Subcutaneous abdominal adipose tissue (tissue), 5 donors: ENCODE data around the gene PNPLA3.

Experiments used
- H3K27ac ChIP-seq: one replicate; pipeline ENCODE4 v1.7.0; 2013; ENCODE audit warnings: low read depth, mild to moderate bottlenecking, inconsistent platforms, low read length, moderate library complexity
- H3K27me3 ChIP-seq, 5 donors: one replicate each; pipeline ENCODE4 v1.7.0; 2013; ENCODE audit warnings: low read length in 5 of 5, inconsistent platforms in 1 of 5; ENCODE audit not compliant: control insufficient read depth in 5 of 5, insufficient read depth in 4 of 5
- H3K36me3 ChIP-seq, 5 donors: one replicate each; pipeline ENCODE4 v1.7.0; 2013; ENCODE audit warnings: low read length in 5 of 5; ENCODE audit not compliant: control insufficient read depth in 5 of 5, insufficient read depth in 5 of 5
- H3K4me1 ChIP-seq, 5 donors: one replicate each; pipeline ENCODE4 v1.7.0; 2013; ENCODE audit warnings: low read length in 5 of 5, mild to moderate bottlenecking in 3 of 5, moderate library complexity in 1 of 5; ENCODE audit not compliant: control insufficient read depth in 5 of 5, insufficient read depth in 5 of 5
- H3K4me3 ChIP-seq, 5 donors: one replicate each; pipeline ENCODE4 v1.7.0; 2013; ENCODE audit warnings: low read length in 5 of 5, low read depth in 1 of 5
- H3K9ac ChIP-seq, 5 donors: one replicate each; pipeline ENCODE4 v1.7.0; 2013; ENCODE audit warnings: low read length in 5 of 5, mild to moderate bottlenecking in 4 of 5, moderate library complexity in 3 of 5
- H3K9me3 ChIP-seq, 5 donors: one replicate each; pipeline ENCODE4 v1.7.0; 2013; ENCODE audit warnings: low read length in 5 of 5; ENCODE audit not compliant: control insufficient read depth in 5 of 5
- donor health status: healthy.
- donor health status: healthy.
- donor health status: healthy.
- donor health status: healthy.
- donor health status: healthy.

The PNPLA3 gene

DNA sequence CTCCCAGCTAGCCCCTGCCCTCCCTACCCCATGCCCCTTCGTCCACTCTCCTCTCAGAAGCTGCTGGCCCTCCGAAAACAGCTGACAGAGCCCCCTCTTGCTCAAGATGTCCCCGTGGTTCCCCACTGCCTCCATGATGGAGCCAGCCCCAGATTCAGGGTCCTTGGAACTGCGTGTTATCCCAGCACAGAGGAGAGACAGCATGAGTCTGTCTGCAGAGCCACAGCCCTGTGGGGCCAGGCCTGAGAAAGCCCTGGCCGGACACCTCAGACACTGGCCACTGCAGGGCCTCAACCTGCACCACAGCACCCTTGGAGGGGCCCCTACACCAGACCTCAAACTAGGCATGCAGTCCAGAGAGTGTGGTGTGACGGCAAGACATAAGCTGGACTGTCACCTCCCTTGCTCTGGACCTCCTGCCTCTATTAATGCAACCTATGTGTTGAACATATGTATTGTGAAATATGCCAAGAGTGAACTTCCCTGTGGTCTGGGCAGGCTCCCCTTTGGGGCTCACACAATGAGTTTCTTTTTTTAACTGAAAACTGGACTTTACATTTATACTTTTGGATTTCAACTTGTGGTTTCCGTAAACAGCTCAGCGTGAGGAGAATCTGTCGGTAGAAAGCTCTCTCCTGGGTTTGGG is 41.4 kb upstream of the PNPLA3 start:
- H3K27me3 ChIP-seq = peaks cover 2 to 20% (median 7%) of the 10 kb centered on the region in 5 donors
- H3K9ac ChIP-seq = no peak overlapping the region
- H3K4me3 ChIP-seq = no peak overlapping the region
- no peaks in the 10 kb centered on the region for H3K9me3 ChIP-seq
- H3K4me1 ChIP-seq = no peaks in the 10 kb centered on the region
- H3K27ac ChIP-seq = no peak overlapping the region
- H3K36me3 ChIP-seq = no peaks in the 10 kb centered on the region

DNA sequence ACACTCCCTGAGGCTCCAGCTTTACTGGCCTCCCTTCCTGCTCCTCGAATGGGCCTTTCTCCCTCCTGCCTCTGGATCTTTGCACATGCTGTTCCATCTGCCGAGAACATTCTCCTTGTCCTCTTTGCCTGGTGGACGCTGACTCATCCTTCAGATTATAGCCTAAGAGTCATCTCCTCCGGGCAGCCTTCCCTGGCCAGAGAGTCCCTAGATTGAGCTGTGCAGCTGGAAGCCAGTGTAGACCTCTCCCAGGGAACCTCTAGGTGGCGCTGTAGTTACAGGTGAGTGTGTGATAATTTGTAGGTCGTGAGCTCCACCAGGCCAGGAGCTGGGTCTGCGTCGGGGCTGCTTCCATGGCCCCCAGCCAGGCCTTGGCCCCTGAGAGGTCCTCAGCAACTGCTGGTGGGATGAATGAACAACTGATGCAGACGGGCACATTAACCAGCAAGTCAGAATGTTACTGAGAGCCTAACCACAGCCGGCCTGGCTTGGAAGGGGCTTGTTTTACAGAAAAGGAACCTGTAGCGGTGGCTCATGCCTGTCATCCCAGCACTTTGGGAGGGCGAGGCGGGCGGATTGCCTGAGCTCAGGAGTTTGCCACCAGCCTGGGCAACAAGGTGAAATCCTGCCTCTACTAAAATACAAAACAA is 40.5 kb upstream of the PNPLA3 start:
- no peaks in the 10 kb centered on the region for H3K4me1 ChIP-seq
- H3K9ac ChIP-seq = no peak overlapping the region
- no peak overlapping the region for H3K27ac ChIP-seq
- no peaks in the 10 kb centered on the region for H3K36me3 ChIP-seq
- H3K9me3 ChIP-seq = no peaks in the 10 kb centered on the region
- peaks cover 6 to 23% (median 11%) of the 10 kb centered on the region in 5 donors for H3K27me3 ChIP-seq
- H3K4me3 ChIP-seq = no peak overlapping the region

DNA sequence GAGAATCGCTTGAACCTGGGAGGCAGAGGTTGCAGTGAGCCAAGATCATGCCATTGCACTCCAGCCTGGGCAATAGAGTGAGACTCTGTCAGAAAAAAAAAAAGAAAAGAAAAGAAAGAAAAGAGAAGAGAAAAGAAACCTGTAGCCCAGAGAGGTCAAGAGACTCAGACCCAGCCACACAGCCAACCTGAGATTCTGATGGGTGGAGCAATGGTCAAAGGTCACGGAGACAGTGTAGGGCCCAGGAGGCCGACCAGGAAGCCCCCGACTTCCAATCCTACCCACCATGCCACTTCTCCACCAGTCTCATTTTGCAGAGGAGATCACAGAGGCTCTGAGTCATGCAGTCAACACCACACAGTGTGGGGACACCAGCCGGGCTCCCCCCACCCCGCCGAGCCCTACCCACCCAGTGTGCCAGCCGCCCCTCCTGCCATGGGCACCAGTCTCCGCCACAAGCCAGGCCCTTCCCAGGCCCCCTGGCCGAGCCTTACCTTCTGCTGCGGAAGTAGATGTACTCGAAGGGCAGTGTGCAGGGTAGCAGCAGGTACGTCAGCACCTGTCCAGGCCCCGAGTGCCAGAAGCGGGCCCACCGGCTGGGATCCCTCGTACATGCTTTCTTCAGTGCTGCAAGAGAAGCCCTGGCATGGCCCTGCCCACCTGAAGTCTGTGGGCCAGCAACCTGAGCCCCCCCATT is 39.7 kb upstream of the PNPLA3 start:
- no peak overlapping the region for H3K27ac ChIP-seq
- no peak overlapping the region for H3K4me3 ChIP-seq

DNA sequence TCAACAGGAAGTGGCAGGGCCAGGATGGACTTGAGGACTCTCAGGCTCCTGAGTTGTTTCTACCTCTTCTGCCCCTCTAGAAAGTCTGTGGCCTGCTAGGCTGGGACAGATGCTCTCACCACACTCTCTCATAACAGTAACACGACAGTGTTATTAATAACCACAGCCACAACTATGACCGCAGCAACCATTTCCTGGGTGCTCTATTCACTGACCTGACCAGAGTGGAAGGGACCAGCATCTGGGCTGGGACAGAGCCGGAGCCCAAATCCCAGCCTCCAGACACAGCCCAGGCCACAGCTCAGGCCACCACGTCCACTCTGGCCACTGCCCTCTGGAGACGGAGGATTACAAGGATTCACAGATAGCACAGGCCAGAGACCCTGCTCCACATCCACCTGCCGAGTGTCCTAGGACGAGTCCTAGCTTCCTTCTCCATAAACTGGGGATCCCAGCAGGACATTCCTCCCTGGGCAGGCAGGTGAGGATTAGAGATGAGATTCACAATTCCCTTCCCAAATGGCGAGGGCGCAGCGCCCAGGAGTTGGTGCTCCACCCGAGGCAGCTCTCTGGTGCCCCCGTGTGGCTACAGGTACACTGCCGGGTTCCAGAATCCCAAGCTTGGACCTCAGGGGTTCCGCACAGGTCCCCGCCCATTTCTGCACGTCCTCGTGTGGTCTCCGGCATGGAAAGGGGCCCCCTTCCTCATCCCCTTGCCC is 38.8 kb upstream of the PNPLA3 start:
- Histone ChIP-seq H3K4me3 (no peak overlapping the region), H3K9me3 (no peaks in the 10 kb centered on the region), H3K27ac (no peak overlapping the region), H3K9ac (no peak overlapping the region), H3K36me3 (no peaks in the 10 kb centered on the region), H3K27me3 (peaks cover 17 to 31% (median 22%) of the 10 kb centered on the region in 5 donors), H3K4me1 (no peaks in the 10 kb centered on the region)

More for the DNA sequence above, 39.7 kb upstream of the PNPLA3 start:
- no peaks in the 10 kb centered on the region for H3K9me3 ChIP-seq
- H3K36me3 ChIP-seq = no peaks in the 10 kb centered on the region
- H3K4me1 ChIP-seq = no peaks in the 10 kb centered on the region
- no peak overlapping the region for H3K9ac ChIP-seq
- H3K27me3 ChIP-seq = peaks cover 10 to 22% (median 15%) of the 10 kb centered on the region in 5 donors

DNA sequence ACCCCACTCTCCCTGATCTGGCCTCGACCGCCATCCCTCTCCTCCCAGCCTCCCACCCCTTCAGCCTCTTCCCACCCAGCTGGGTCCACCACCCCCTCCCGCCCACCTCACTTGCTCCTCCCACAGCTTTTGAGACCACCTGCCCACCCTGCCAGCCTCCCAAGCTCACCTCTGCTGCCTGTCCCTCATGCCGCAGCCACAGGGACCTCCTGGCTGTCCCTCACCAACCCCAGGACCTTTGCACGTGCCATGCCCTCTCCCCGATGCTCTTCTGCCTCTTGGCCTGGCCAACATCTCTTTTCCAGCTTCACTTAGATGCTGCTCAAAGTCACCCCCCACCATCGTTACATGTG is 38.3 kb upstream of the PNPLA3 start:
- Histone ChIP-seq H3K4me3 (no peak overlapping the region), H3K4me1 (no peaks in the 10 kb centered on the region), H3K36me3 (no peaks in the 10 kb centered on the region), H3K9me3 (no peaks in the 10 kb centered on the region), H3K27ac (no peak overlapping the region), H3K27me3 (peaks cover 22 to 36% (median 27%) of the 10 kb centered on the region in 5 donors), H3K9ac (no peak overlapping the region)

DNA sequence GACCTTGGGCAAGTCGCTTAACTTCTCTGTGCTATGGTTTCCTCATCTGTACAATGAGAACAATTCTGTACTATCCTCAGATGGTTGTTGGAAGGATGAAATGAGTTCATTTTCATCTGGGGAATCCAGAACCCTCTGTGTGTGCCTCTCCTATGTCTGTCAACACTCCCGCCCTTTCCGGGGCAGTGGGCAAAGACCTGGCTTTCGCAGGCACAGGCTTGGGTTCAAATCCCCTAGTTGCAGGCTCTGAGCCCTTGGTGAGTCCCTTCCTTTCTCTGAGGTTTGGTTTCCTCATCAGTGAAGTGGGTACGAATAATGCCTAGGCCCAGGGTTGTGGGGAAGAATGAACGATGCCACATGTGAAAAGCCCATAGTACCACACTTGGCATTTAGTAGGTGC is 37.8 kb upstream of the PNPLA3 start:
- H3K27me3 ChIP-seq = peaks cover 26 to 39% (median 32%) of the 10 kb centered on the region in 5 donors
- no peak overlapping the region for H3K27ac ChIP-seq

DNA sequence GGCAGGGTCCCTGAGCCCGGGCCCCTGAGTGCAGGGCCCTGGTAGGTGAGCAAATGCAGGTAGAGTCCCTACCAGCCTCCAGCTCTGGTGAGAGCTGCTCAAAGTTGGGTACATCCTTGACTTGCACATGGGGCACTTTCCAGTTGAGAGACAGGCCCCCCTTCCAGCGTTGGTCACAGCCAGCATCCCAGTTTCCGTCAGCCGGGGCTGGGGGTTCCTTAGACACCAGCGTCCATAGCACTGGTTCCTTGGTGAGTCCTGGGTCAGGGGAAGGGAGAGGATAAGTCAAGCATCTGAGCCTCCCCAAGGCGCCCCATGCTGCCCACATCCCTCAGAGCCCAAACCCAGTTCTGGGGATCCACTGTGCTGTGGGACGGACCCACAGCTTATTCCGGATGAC is 37.4 kb upstream of the PNPLA3 start:
- no peak overlapping the region for H3K9ac ChIP-seq
- no peak overlapping the region for H3K27ac ChIP-seq
- H3K4me3 ChIP-seq = no peak overlapping the region
- H3K36me3 ChIP-seq = no peaks in the 10 kb centered on the region
- H3K9me3 ChIP-seq = no peaks in the 10 kb centered on the region
- H3K27me3 ChIP-seq = peaks cover 28 to 43% (median 35%) of the 10 kb centered on the region in 5 donors
- peaks cover 0 to 2% (median 0%) of the 10 kb centered on the region in 5 donors for H3K4me1 ChIP-seq

More for the DNA sequence above, 37.8 kb upstream of the PNPLA3 start:
- Histone ChIP-seq H3K9ac (no peak overlapping the region), H3K36me3 (no peaks in the 10 kb centered on the region), H3K4me1 (no peaks in the 10 kb centered on the region), H3K4me3 (no peak overlapping the region), H3K9me3 (no peaks in the 10 kb centered on the region)

DNA sequence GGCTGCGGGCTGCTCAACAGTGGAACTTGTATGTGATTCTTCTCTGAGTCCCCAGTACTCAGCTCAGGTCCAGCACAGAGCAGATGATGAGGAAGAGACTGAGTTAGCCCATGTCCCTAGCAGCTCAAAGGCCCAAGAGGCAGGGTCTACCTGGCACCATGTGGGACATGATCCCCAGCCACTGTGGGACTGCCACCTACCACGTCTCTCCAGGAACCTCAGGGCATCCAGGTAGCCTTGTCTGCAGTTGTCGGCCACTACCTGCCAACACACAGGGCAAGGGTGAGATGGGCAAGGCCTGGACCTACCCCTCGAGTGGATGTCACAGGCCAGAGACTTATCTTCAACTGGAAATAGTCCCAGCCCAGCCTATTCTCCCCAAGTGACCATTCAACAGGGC is 36.2 kb upstream of the PNPLA3 start:
- Histone ChIP-seq H3K27me3 (peaks cover 38 to 55% (median 44%) of the 10 kb centered on the region in 5 donors), H3K27ac (no peak overlapping the region), H3K36me3 (no peaks in the 10 kb centered on the region), H3K9me3 (no peaks in the 10 kb centered on the region), H3K4me3 (no peak overlapping the region), H3K4me1 (peaks cover 0 to 11% (median 5%) of the 10 kb centered on the region in 5 donors), H3K9ac (no peak overlapping the region)

DNA sequence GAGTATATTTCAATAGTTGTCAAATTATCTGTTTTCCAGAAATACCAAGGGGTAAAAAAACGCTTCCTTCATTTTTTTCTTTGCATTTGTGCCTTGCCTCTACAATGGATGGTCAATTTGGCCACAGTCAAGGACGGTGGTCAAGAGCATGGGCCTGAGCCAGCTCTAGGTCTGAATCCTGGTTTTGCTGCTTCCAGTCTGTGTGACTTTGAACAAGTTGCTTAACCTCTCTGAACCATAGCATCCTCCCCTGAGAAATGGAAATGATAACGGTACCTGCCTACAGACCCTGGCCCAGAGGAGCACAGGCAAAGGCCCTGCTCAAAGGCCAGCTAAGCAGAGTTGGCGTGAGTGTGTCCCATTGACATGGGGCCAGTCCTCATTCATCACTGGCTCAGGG is 34.9 kb upstream of the PNPLA3 start:
- Histone ChIP-seq H3K9ac (no peak overlapping the region), H3K27ac (no peak overlapping the region), H3K36me3 (no peaks in the 10 kb centered on the region), H3K27me3 (peaks cover 39 to 56% (median 47%) of the 10 kb centered on the region in 5 donors), H3K4me1 (peaks cover 0 to 11% (median 5%) of the 10 kb centered on the region in 5 donors), H3K9me3 (no peaks in the 10 kb centered on the region), H3K4me3 (no peak overlapping the region)
